GM23338 (cell line): ENCODE data around the gene SYT7. TPM values are rescaled to one million over a fixed set of nuclear protein-coding genes. Genes with fewer than 3 reads are reported as not detected.
A peak's percentile ranks its signal among the peaks of the same experiment; 100 is the strongest.

Source experiments
- ATAC-seq: fragments of 200-7000 bp; cut with Tn5 transposase; 3 replicates; pipeline ENCODE4 v1.9.1; 2020
- DNase-seq: peaks from one replicate; pipeline ENCODE4 v3.0.0-alpha.2; 2015; ENCODE audit warnings: low spot score
- H2AFZ ChIP-seq: fragments of 200-600 bp; sonication (generic); 2 replicates; pipeline ENCODE4 v1.8.0; 2016; ENCODE audit warnings: antibody characterized with exemption, mild to moderate bottlenecking, moderate library complexity
- H3F3A ChIP-seq: fragments of 200-600 bp; sonication (generic); replicated peaks from 2 replicates; pipeline ENCODE4 v1.8.0; 2017; ENCODE audit warnings: antibody characterized with exemption, mixed run types, low read depth
- H3K27ac ChIP-seq: fragments of 200-600 bp; sonication (generic); 2 replicates; pipeline ENCODE4 v1.6.1; 2016; ENCODE audit warnings: low read depth
- H3K27me3 ChIP-seq: fragments of 200-600 bp; sonication (generic); 2 replicates; pipeline ENCODE4 v1.8.0; 2016; ENCODE audit warnings: mild to moderate bottlenecking, mixed run types, moderate library complexity; ENCODE audit not compliant: insufficient read depth
- H3K36me3 ChIP-seq: fragments of 200-600 bp; sonication (generic); 2 replicates; pipeline ENCODE4 v1.8.0; 2016; ENCODE audit warnings: mild to moderate bottlenecking; ENCODE audit not compliant: insufficient read depth
- H3K4me1 ChIP-seq: fragments of 200-600 bp; sonication (generic); 2 replicates; pipeline ENCODE4 v1.8.0; 2016; ENCODE audit warnings: mild to moderate bottlenecking, moderate library complexity; ENCODE audit not compliant: insufficient read depth
- H3K4me2 ChIP-seq: fragments of 200-600 bp; sonication (generic); 2 replicates; pipeline ENCODE4 v1.7.1; 2017; ENCODE audit warnings: mixed run types
- H3K4me3 ChIP-seq: fragments of 200-600 bp; sonication (generic); 2 replicates; pipeline ENCODE4 v1.6.1; 2016; ENCODE audit warnings: mixed run types
- H3K79me2 ChIP-seq: fragments of 200-600 bp; sonication (generic); replicated peaks from 2 replicates; pipeline ENCODE4 v1.8.0; 2017; ENCODE audit warnings: mild to moderate bottlenecking; ENCODE audit not compliant: insufficient read depth
- H3K9me2 ChIP-seq: fragments of 200-600 bp; sonication (generic); 2 replicates; pipeline ENCODE4 v1.8.0; 2017; ENCODE audit not compliant: insufficient read depth
- H4K20me1 ChIP-seq: fragments of 200-600 bp; sonication (generic); replicated peaks from 2 replicates; pipeline ENCODE4 v1.8.0; 2017; ENCODE audit warnings: mild to moderate bottlenecking; ENCODE audit not compliant: insufficient read depth
- H3K27ac Mint-ChIP-seq: 2 replicates; pipeline ENCODE4 v1.8.0; 2020; ENCODE audit warnings: inconsistent platforms, mild to moderate bottlenecking, moderate library complexity, mixed read lengths
- H3K27me3 Mint-ChIP-seq: 3 replicates; pipeline ENCODE4 v1.8.0; 2022; ENCODE audit warnings: low read depth, mild to moderate bottlenecking, moderate library complexity, mixed read lengths, inconsistent platforms; ENCODE audit not compliant: insufficient read depth, poor library complexity
- H3K36me3 Mint-ChIP-seq: 3 replicates; pipeline ENCODE4 v1.8.0; 2021; ENCODE audit warnings: low read depth, mild to moderate bottlenecking, inconsistent platforms, moderate library complexity, mixed read lengths
- H3K4me1 Mint-ChIP-seq: 3 replicates; pipeline ENCODE4 v1.8.0; 2020; ENCODE audit warnings: mild to moderate bottlenecking, inconsistent platforms, mixed read lengths
- H3K4me3 Mint-ChIP-seq: 3 replicates; pipeline ENCODE4 v1.8.0; 2021; ENCODE audit warnings: moderate library complexity, mild to moderate bottlenecking, inconsistent platforms, mixed read lengths
- H3K9me3 Mint-ChIP-seq: 3 replicates; pipeline ENCODE4 v1.8.0; 2020; ENCODE audit warnings: moderate library complexity, mild to moderate bottlenecking, inconsistent platforms, mixed read lengths
- STAT1 ChIP-seq: IDR thresholded peaks from one replicate; pipeline ENCODE4 v1.6.1; 2016; ENCODE audit warnings: antibody characterized with exemption; ENCODE audit not compliant: unreplicated experiment
- polyA plus RNA-seq: library from polyadenylated mRNA; unstranded; fragments of >200 nt; fragmentation: Nextera tagmentation; extraction: Ambion mirVana; gene quantifications from 2 replicates; pipeline ENCODE4 v1.2.1, GENCODE V29; 2016
- total RNA-seq: library from RNA; depleted of rRNA; stranded (reverse); fragments of >200 nt; shearing (Covaris generic); gene quantifications from 2 replicates; pipeline ENCODE4 v1.2.3, GENCODE V29; 2014
- TF ChIP-seq, protein P1 (sequence below), 2 experiments: fragments of 200-600 bp in 1 of 2; sonication (generic) in 1 of 2; conservative IDR thresholded peaks; 2 replicates each; pipeline versions ENCODE4 v1.5.1 to v1.6.1; 2016 to 2017; ENCODE audit warnings: antibody characterized with exemption in 2 of 2, low read depth in 2 of 2, mild to moderate bottlenecking in 2 of 2, moderate library complexity in 1 of 2
- TF ChIP-seq, protein P2 (sequence below): IDR thresholded peaks from 2 replicates; pipeline ENCODE4 v1.6.1; 2016; ENCODE audit warnings: antibody characterized with exemption

SYT7 gene
- total and polyA plus RNA-seq, 2 experiments from 2014 or later = 1.6 to 10.3 TPM

DNA sequence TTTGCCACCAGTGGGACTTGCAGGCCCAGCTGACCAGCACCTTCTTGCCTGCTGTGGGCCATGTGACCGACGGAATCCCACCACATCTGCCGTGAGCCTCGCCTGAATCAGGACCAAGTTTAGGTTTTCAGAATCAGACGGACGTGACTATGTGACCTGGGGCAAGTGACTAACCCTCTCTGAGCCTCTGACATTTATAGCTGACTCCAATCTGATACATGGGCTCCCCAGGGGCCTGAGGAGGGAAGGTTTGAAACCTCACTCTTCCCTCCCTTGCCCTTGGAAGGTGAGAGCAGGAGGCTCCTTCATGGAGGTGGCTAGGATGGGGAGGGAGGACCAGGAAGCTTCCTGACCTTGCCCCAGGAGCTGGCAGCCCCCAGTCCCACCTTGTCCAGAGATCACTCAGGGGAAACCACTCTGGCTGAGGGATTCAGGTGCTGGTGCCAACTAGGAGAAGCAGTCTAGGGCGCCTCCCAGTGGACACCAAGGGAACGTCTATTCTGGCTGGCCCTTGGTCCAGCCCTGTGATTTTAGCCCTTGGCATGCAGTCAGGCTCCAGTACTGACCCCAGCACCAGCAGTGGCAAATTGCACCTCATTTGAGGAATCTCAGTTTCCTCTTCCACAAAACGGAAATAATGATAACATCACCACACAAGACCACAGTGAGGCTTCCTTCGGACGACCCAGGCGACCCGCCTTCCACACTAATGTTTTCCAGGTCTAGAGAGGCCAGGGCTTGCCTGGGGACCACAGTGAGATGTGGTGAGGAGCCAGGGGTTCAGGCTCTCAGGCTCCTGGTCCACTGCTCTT is 47.2 kb upstream of the SYT7 start:
- Histone ChIP-seq H4K20me1 (no peaks in the 10 kb centered on the region), H3K36me3 (no peaks in the 10 kb centered on the region), H3K4me3 (no peak overlapping the region), H3K79me2 (no peaks in the 10 kb centered on the region), H3K9me2 (no peaks in the 10 kb centered on the region), H3K27ac (no peak overlapping the region), H3K27me3 (no peaks in the 10 kb centered on the region), H3K4me1 (peaks cover 10% of the 10 kb centered on the region), H3F3A (0 out of 2 replicates have a peak, but pooled peaks cover 3% of the 10 kb centered on the region), H2AFZ (no peak overlapping the region; the same call in 1 of the 2 replicates), H3K4me2 (no peak overlapping the region)
- Mint-ChIP-seq H3K4me1 (peaks cover 42% of the 10 kb centered on the region), H3K27me3 (peaks cover 18% of the 10 kb centered on the region), H3K27ac (no peak overlapping the region; the same call in 1 of the 2 replicates), H3K9me3 (no peaks in the 10 kb centered on the region; the same call in 2 of the 3 replicates), H3K36me3 (no peaks in the 10 kb centered on the region), H3K4me3 (no peak overlapping the region; the same call in 2 of the 3 replicates)
- no peak for TF ChIP-seq STAT1
- TF ChIP-seq, protein P1, sequence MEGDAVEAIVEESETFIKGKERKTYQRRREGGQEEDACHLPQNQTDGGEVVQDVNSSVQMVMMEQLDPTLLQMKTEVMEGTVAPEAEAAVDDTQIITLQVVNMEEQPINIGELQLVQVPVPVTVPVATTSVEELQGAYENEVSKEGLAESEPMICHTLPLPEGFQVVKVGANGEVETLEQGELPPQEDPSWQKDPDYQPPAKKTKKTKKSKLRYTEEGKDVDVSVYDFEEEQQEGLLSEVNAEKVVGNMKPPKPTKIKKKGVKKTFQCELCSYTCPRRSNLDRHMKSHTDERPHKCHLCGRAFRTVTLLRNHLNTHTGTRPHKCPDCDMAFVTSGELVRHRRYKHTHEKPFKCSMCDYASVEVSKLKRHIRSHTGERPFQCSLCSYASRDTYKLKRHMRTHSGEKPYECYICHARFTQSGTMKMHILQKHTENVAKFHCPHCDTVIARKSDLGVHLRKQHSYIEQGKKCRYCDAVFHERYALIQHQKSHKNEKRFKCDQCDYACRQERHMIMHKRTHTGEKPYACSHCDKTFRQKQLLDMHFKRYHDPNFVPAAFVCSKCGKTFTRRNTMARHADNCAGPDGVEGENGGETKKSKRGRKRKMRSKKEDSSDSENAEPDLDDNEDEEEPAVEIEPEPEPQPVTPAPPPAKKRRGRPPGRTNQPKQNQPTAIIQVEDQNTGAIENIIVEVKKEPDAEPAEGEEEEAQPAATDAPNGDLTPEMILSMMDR (conservative IDR thresholded peaks at IDR 0.05; ENCODE audit: low read depth in 2 of 2) = peak; percentile 84 to 98
- ATAC-seq (peak; percentile 83), DNase-seq (peak; percentile 88)

DNA sequence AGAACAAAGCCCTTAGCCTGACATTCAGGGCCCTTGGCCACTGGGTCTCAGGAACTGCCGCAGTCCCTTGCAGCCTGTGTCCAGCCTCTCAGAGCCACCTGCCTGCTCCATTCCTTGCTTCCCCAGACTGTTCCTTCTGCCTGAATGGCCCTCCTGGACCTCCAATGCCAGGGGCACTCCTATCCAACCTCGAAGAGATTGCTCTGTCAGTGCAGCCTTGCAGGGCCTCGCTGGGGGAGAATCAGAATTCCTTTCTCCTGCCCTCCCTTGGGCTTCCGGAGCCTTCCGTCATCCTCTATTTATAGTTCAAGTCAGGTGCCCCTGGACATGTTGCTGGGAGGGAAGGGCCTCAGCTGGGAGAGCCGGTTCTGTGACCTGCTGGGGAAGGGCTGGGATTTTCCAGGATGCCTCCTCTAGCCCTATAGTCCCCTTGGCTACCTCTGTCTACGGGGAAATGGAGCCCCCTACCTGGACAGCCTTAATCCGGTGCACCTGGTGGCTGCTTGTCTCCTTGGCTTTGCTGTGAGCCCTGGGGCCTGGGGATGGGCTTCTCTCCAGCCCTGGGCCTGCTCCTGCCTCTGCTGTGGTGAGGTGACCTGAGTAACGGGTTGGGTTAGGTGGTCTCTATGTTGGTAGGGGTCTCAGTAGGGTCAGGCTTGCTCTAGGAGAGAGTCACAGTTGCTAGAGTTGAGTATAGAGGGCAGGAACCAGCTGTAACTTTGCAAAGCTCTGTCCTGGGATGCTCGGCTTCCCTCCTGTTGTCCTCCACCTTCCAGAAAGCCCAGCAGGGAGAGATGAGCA is 45.9 kb upstream of the SYT7 start:
- peak overlapping the region; percentile 36 for H3K4me3 Mint-ChIP-seq
- peak overlapping the region; percentile 98 for H3K27ac Mint-ChIP-seq
- Histone ChIP-seq H3K9me2 (no peaks in the 10 kb centered on the region), H3K36me3 (no peaks in the 10 kb centered on the region), H3K27me3 (no peaks in the 10 kb centered on the region), H3K27ac (peak overlapping the region; percentile 70; the same call in 1 of the 2 replicates), H3K4me1 (peaks cover 10% of the 10 kb centered on the region), H4K20me1 (no peaks in the 10 kb centered on the region), H3K4me2 (peak overlapping the region; percentile 55), H3K4me3 (no peak overlapping the region), H2AFZ (peak overlapping the region; percentile 50; the same call in 1 of the 2 replicates), H3F3A (0 out of 2 replicates have a peak, but pooled peaks cover 3% of the 10 kb centered on the region), H3K79me2 (no peaks in the 10 kb centered on the region)
- TF ChIP-seq, protein P1 (conservative IDR thresholded peaks at IDR 0.05; ENCODE audit: low read depth in 2 of 2) = peak; percentile 15 to 64; a peak in 3 of 4 replicates
- TF ChIP-seq, protein P2, sequence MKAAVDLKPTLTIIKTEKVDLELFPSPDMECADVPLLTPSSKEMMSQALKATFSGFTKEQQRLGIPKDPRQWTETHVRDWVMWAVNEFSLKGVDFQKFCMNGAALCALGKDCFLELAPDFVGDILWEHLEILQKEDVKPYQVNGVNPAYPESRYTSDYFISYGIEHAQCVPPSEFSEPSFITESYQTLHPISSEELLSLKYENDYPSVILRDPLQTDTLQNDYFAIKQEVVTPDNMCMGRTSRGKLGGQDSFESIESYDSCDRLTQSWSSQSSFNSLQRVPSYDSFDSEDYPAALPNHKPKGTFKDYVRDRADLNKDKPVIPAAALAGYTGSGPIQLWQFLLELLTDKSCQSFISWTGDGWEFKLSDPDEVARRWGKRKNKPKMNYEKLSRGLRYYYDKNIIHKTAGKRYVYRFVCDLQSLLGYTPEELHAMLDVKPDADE = no peak
- peaks cover 18% of the 10 kb centered on the region for H3K27me3 Mint-ChIP-seq
- peak; percentile 78 for ATAC-seq
- no peaks in the 10 kb centered on the region; the same call in 2 of the 3 replicates for H3K9me3 Mint-ChIP-seq
- DNase-seq = peak; percentile 79
- no peaks in the 10 kb centered on the region for H3K36me3 Mint-ChIP-seq
- peaks cover 49% of the 10 kb centered on the region for H3K4me1 Mint-ChIP-seq
